ENCODE results near the gene KAT7. TPM values are rescaled to one million over a fixed set of nuclear protein-coding genes. Genes with fewer than 3 reads are reported as not detected.

Gene KAT7
- total RNA-seq, 6 experiments from 2014 or later, result 35.3 to 45.5 (median 36.5) TPM

- Mint-ChIP-seq H3K9me3 (no peaks in the 10 kb centered on the region), H3K27ac (no peak overlapping the region), H3K4me3 (no peak overlapping the region), H3K36me3 (ENCODE audit: low read depth) (peaks cover 20% of the 10 kb centered on the region), H3K27me3 (ENCODE audit: insufficient read depth) (no peaks in the 10 kb centered on the region), H3K4me1 (ENCODE audit: low read depth) (peaks cover 8% of the 10 kb centered on the region)
- no peak for TF ChIP-seq CTCF (IDR thresholded peaks at IDR 0.05)
- no peak for DNase-seq
These were observed 26.5 kb downstream of the KAT7 start for GRCh38 chr17:49814781-49815529.

GRCh38 chr17:49815761-49816281 lies 27.3 kb downstream of the KAT7 start:
- TF ChIP-seq CTCF (IDR thresholded peaks at IDR 0.05), result no peak
- Mint-ChIP-seq H3K9me3 (no peaks in the 10 kb centered on the region), H3K4me3 (no peak overlapping the region), H3K27me3 (ENCODE audit: insufficient read depth) (no peaks in the 10 kb centered on the region), H3K36me3 (ENCODE audit: low read depth) (peaks cover 20% of the 10 kb centered on the region), H3K27ac (no peak overlapping the region; the same call in 1 of the 2 replicates), H3K4me1 (ENCODE audit: low read depth) (peaks cover 8% of the 10 kb centered on the region)
- DNase-seq, result no peak

GRCh38 chr17:49817993-49818392 lies 29.5 kb downstream of the KAT7 start:
- no peaks in the 10 kb centered on the region; the same call in 1 of the 2 replicates for H3K27me3 Mint-ChIP-seq (ENCODE audit: insufficient read depth)
- DNase-seq, result no peak
- H3K9me3 Mint-ChIP-seq, result no peaks in the 10 kb centered on the region
- no peak for TF ChIP-seq CTCF (IDR thresholded peaks at IDR 0.05)
- no peak overlapping the region for H3K27ac Mint-ChIP-seq
- H3K4me3 Mint-ChIP-seq, result no peak overlapping the region
- H3K36me3 Mint-ChIP-seq (ENCODE audit: low read depth), result peaks cover 32% of the 10 kb centered on the region
- H3K4me1 Mint-ChIP-seq (ENCODE audit: low read depth), result peaks cover 12% of the 10 kb centered on the region

GRCh38 chr17:49819138-49819537 lies 30.7 kb downstream of the KAT7 start:
- Mint-ChIP-seq H3K27me3 (ENCODE audit: insufficient read depth) (no peaks in the 10 kb centered on the region; the same call in 1 of the 2 replicates), H3K27ac (no peak overlapping the region), H3K4me1 (ENCODE audit: low read depth) (peaks cover 16% of the 10 kb centered on the region), H3K36me3 (ENCODE audit: low read depth) (peaks cover 33% of the 10 kb centered on the region), H3K9me3 (no peaks in the 10 kb centered on the region), H3K4me3 (no peak overlapping the region)
- no peak for TF ChIP-seq CTCF (IDR thresholded peaks at IDR 0.05)
- no peak for DNase-seq

- DNase-seq, result no peak
- Mint-ChIP-seq H3K4me3 (no peak overlapping the region), H3K4me1 (ENCODE audit: low read depth) (peaks cover 16% of the 10 kb centered on the region), H3K27ac (no peak overlapping the region), H3K36me3 (ENCODE audit: low read depth) (peaks cover 33% of the 10 kb centered on the region), H3K27me3 (ENCODE audit: insufficient read depth) (no peaks in the 10 kb centered on the region; the same call in 1 of the 2 replicates), H3K9me3 (no peaks in the 10 kb centered on the region)
- TF ChIP-seq CTCF (IDR thresholded peaks at IDR 0.05), result no peak
These were observed 31.2 kb downstream of the KAT7 start for GRCh38 chr17:49819651-49820050.

Data from HFFc6 (cell line).